ENCODE results near the gene ALOXE3. TPM values are rescaled to one million over a fixed set of nuclear protein-coding genes. Genes with fewer than 3 reads are reported as not detected.

ALOXE3 gene
- total and polyA plus RNA-seq, 4 donors, result not detected

DNA sequence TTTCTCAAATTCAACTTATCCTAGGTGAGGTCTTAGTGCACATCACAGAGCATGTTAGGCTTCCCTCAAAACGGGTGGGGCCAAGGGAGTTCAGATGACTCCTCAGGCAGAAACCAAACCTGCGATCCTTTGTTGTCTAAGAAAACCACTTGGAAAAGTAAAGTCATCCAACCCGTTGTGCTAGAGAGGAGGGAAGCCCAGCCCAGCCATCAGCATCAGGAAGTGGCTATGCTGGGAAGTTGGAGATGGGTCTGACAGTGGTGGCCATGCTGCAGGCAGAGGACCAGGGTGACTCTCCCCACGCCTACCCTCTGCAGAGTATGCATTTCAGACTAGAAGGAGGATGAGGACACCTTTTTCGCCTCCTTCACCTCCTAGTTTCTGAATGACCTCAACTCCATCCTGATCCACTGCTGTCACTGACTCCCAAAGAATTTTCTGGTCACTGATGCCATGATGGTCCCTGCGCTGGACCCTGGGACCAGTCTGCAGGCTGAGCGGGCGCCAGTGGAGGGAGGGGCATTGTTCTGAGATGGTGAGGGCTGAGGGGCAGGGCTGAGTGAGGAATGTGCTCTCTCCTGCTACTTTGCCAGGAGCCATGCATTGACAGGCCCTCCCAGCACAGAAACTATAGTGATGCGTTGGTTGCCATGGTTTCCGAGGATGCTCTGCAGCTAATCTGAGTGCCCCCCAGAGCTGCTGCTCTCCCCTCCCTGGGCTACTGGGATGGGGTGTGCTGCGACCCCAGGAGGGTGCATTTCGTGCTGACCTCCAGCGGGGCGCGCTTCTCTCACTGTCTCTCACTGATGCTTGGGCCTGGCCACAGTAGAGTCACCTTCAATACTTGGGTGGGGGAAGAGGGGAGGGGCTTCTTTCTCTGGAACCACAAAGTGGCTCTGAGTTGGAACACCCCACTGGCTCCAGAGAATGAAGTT, 51.2 kb downstream of the ALOXE3 start:
- H3K9me3 ChIP-seq (ENCODE audit: control insufficient read depth in 4 of 4, low read length in 3 of 4), result no peaks in the 10 kb centered on the region
- H3K36me3 ChIP-seq (ENCODE audit: control insufficient read depth in 4 of 4, insufficient read depth in 3 of 4, low read depth in 1 of 4, low read length in 3 of 4), result no peaks in the 10 kb centered on the region
- peaks cover 4 to 46% (median 4%) of the 10 kb centered on the region in 4 donors for H3K27me3 ChIP-seq (ENCODE audit: control insufficient read depth in 4 of 4, insufficient read depth in 4 of 4, low read length in 3 of 4)
- TF ChIP-seq, protein P1, sequence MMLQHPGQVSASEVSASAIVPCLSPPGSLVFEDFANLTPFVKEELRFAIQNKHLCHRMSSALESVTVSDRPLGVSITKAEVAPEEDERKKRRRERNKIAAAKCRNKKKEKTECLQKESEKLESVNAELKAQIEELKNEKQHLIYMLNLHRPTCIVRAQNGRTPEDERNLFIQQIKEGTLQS (IDR thresholded peaks at IDR 0.05), result no peak
- TF ChIP-seq FOXA2 (IDR thresholded peaks at IDR 0.05) (no peak), GABPA (IDR thresholded peaks at IDR 0.05 in 1 of 2, conservative IDR thresholded peaks at IDR 0.05 in 1 of 2) (no peak), NR2F2 (IDR thresholded peaks at IDR 0.05) (no peak), JUND (IDR thresholded peaks at IDR 0.05) (no peak), HNF4G (IDR thresholded peaks at IDR 0.05) (no peak), SP1 (IDR thresholded peaks at IDR 0.05) (no peak), FOXA1 (IDR thresholded peaks at IDR 0.05) (no peak)
- TF ChIP-seq, protein P2, sequence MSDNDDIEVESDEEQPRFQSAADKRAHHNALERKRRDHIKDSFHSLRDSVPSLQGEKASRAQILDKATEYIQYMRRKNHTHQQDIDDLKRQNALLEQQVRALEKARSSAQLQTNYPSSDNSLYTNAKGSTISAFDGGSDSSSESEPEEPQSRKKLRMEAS (IDR thresholded peaks at IDR 0.05), result no peak
- TF ChIP-seq, protein P3, sequence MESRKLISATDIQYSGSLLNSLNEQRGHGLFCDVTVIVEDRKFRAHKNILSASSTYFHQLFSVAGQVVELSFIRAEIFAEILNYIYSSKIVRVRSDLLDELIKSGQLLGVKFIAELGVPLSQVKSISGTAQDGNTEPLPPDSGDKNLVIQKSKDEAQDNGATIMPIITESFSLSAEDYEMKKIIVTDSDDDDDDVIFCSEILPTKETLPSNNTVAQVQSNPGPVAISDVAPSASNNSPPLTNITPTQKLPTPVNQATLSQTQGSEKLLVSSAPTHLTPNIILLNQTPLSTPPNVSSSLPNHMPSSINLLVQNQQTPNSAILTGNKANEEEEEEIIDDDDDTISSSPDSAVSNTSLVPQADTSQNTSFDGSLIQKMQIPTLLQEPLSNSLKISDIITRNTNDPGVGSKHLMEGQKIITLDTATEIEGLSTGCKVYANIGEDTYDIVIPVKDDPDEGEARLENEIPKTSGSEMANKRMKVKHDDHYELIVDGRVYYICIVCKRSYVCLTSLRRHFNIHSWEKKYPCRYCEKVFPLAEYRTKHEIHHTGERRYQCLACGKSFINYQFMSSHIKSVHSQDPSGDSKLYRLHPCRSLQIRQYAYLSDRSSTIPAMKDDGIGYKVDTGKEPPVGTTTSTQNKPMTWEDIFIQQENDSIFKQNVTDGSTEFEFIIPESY (IDR thresholded peaks at IDR 0.05), result no peak
- TF ChIP-seq, protein P4, sequence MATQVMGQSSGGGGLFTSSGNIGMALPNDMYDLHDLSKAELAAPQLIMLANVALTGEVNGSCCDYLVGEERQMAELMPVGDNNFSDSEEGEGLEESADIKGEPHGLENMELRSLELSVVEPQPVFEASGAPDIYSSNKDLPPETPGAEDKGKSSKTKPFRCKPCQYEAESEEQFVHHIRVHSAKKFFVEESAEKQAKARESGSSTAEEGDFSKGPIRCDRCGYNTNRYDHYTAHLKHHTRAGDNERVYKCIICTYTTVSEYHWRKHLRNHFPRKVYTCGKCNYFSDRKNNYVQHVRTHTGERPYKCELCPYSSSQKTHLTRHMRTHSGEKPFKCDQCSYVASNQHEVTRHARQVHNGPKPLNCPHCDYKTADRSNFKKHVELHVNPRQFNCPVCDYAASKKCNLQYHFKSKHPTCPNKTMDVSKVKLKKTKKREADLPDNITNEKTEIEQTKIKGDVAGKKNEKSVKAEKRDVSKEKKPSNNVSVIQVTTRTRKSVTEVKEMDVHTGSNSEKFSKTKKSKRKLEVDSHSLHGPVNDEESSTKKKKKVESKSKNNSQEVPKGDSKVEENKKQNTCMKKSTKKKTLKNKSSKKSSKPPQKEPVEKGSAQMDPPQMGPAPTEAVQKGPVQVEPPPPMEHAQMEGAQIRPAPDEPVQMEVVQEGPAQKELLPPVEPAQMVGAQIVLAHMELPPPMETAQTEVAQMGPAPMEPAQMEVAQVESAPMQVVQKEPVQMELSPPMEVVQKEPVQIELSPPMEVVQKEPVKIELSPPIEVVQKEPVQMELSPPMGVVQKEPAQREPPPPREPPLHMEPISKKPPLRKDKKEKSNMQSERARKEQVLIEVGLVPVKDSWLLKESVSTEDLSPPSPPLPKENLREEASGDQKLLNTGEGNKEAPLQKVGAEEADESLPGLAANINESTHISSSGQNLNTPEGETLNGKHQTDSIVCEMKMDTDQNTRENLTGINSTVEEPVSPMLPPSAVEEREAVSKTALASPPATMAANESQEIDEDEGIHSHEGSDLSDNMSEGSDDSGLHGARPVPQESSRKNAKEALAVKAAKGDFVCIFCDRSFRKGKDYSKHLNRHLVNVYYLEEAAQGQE (IDR thresholded peaks at IDR 0.05), result no peak
- H3K27ac ChIP-seq (ENCODE audit: low read depth in 1 of 2, low read length in 2 of 2), result no peak overlapping the region
- no peak overlapping the region for H3K9ac ChIP-seq (ENCODE audit: low read depth in 1 of 2, low read length in 2 of 2)
- no peak overlapping the region for H3K4me3 ChIP-seq (ENCODE audit: low read depth in 1 of 3, low read length in 3 of 3)
- 45% methylated on average over 15 of the region's 15 CpGs for WGBS
- DNase-seq (ENCODE audit: low spot score), result no peak
- peaks cover 0 to 6% (median 3%) of the 10 kb centered on the region in 4 donors for H3K4me1 ChIP-seq (ENCODE audit: control insufficient read depth in 4 of 4, insufficient read depth in 4 of 4, low read length in 3 of 4)

DNA sequence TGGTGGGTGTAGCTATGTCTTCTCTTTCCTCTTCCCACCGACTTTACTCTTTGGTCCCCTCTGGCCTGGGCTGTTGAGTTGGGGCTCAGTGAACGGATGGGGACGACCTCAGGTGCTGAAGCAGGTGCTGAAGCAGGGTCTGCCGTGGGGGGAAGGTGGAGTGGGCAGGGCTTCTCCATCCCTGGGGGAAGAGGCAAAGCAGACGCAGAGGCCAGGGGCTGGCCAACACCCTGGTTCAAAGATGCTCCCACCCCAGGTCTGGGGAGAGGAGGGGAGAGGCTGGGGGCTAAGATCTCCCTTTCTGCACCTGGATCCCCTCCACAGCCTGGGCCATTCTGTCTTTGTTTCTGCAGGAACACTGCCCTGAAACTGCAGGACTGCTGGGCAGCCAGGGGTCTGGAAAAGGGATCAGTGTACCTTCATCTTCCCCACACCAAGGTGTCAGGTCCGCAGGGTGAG, 53.7 kb downstream of the ALOXE3 start:
- Histone ChIP-seq H3K4me3 (ENCODE audit: low read depth in 1 of 3, low read length in 3 of 3) (no peak overlapping the region), H3K4me1 (ENCODE audit: control insufficient read depth in 4 of 4, insufficient read depth in 4 of 4, low read length in 3 of 4) (peaks cover 3 to 5% (median 3%) of the 10 kb centered on the region in 4 donors), H3K27me3 (ENCODE audit: control insufficient read depth in 4 of 4, insufficient read depth in 4 of 4, low read length in 3 of 4) (peaks cover 0 to 38% (median 4%) of the 10 kb centered on the region in 4 donors), H3K9ac (ENCODE audit: low read depth in 1 of 2, low read length in 2 of 2) (no peak overlapping the region), H3K36me3 (ENCODE audit: control insufficient read depth in 4 of 4, insufficient read depth in 3 of 4, low read depth in 1 of 4, low read length in 3 of 4) (no peaks in the 10 kb centered on the region), H3K27ac (ENCODE audit: low read depth in 1 of 2, low read length in 2 of 2) (no peak overlapping the region), H3K9me3 (ENCODE audit: control insufficient read depth in 4 of 4, low read length in 3 of 4) (no peaks in the 10 kb centered on the region)
- no peak for DNase-seq (ENCODE audit: low spot score)
- 54% methylated on average over 6 of the region's 6 CpGs for WGBS
- no peak for TF ChIP-seq JUND (IDR thresholded peaks at IDR 0.05)
- no peak for TF ChIP-seq RAD21 (IDR thresholded peaks at IDR 0.05)

Measured in liver (tissue), 9 donors.